Kidney (tissue), 14 donors: ENCODE results near the gene RPS19. TPM values are rescaled to one million over a fixed set of nuclear protein-coding genes. Genes with fewer than 3 reads are reported as not detected.

Experiments used
- DNase-seq, 5 donors: peaks; one replicate each; pipeline ENCODE4 v3.0.0-alpha.2; 2013 to 2020
- FAIRE-seq: peaks from 2 replicates; lab custom pipeline; 2012; peaks lifted over from hg19 to GRCh38; lab: Jason Lieb, UNC
- H3K27ac ChIP-seq, 2 donors: one replicate each; pipeline ENCODE4 v1.7.0; 2013; ENCODE audit warnings: low read depth in 2 of 2, low read length in 2 of 2, inconsistent platforms in 1 of 2
- H3K27me3 ChIP-seq: one replicate; pipeline ENCODE4 v1.7.1; 2013; ENCODE audit warnings: low read length, inconsistent platforms; ENCODE audit not compliant: control insufficient read depth, insufficient read depth
- H3K36me3 ChIP-seq, 3 donors: one replicate each; pipeline versions ENCODE4 v1.7.0 to v1.7.1; 2013; ENCODE audit warnings: low read length in 3 of 3, control low read depth in 1 of 3, inconsistent platforms in 1 of 3; ENCODE audit not compliant: insufficient read depth in 3 of 3, control insufficient read depth in 2 of 3
- H3K4me1 ChIP-seq, 3 donors: one replicate each; pipeline versions ENCODE4 v1.7.0 to v1.7.1; 2013; ENCODE audit warnings: low read length in 3 of 3, inconsistent platforms in 1 of 3, low read depth in 1 of 3; ENCODE audit not compliant: control insufficient read depth in 2 of 3, insufficient read depth in 2 of 3
- H3K4me3 ChIP-seq, 3 donors: one replicate each; pipeline versions ENCODE4 v1.7.0 to v1.8.1; 2013; ENCODE audit warnings: low read length in 3 of 3, control low read depth in 1 of 3, inconsistent platforms in 1 of 3
- H3K9ac ChIP-seq, 3 donors: one replicate each; pipeline versions ENCODE4 v1.7.0 to v1.7.1; 2013; ENCODE audit warnings: low read length in 3 of 3, control low read depth in 1 of 3, inconsistent platforms in 1 of 3
- H3K9me3 ChIP-seq, 3 donors: one replicate each; pipeline versions ENCODE4 v1.7.0 to v1.7.1; 2013; ENCODE audit warnings: low read length in 3 of 3, control low read depth in 1 of 3, inconsistent platforms in 1 of 3; ENCODE audit not compliant: control insufficient read depth in 2 of 3, insufficient read depth in 1 of 3
- intact Hi-C: fragments of 100-400 bp; cut with DNase I; formaldehyde crosslinking; loops from one replicate; pipeline ENCODE4 v1.11.1; 2022
- polyA plus RNA-seq: library from polyadenylated mRNA; stranded (reverse); fragments of 350-450 nt; fragmentation: Illumina TruSeq; extraction: RNeasy Lipid Tissue Mini Kit (QIAGEN cat#74804); gene quantifications from one replicate; pipeline ENCODE4 v1.2.3, GENCODE V29; 2014; ENCODE audit warnings: low read depth, low replicate concordance; ENCODE audit not compliant: insufficient read depth
- total RNA-seq: library from RNA; stranded (reverse); fragmentation: NEBNext Ultra II Directional; extraction: Animal tissue kit (Norgen Biotek cat#: 25700); gene quantifications from one replicate; pipeline ENCODE4 v1.2.1, GENCODE V29; 2021
- TF ChIP-seq, protein P1 (sequence below): IDR thresholded peaks from 3 replicates; pipeline ENCODE4 v1.5.1; 2012; ENCODE audit warnings: mild to moderate bottlenecking, moderate library complexity, borderline replicate concordance; ENCODE audit not compliant: insufficient read depth; ENCODE audit errors: extremely low read depth
- donor health status: control.
- donor health status: control.
- donor health status: control.
- donor health status: control.
- donor health status: control.
- donor health status: DM: yes; HTN: yes; CAD: no.
- donor health status: Normal renal cell carcinoma (clear cell type).

Gene RPS19
- total and polyA plus RNA-seq, 2 donors from 2014 or later, result 1,433 to 2,116 TPM

- DNase-seq (peak in 1 of 5 donors; percentile 29), FAIRE-seq (no peak)
- TF ChIP-seq, protein P1, sequence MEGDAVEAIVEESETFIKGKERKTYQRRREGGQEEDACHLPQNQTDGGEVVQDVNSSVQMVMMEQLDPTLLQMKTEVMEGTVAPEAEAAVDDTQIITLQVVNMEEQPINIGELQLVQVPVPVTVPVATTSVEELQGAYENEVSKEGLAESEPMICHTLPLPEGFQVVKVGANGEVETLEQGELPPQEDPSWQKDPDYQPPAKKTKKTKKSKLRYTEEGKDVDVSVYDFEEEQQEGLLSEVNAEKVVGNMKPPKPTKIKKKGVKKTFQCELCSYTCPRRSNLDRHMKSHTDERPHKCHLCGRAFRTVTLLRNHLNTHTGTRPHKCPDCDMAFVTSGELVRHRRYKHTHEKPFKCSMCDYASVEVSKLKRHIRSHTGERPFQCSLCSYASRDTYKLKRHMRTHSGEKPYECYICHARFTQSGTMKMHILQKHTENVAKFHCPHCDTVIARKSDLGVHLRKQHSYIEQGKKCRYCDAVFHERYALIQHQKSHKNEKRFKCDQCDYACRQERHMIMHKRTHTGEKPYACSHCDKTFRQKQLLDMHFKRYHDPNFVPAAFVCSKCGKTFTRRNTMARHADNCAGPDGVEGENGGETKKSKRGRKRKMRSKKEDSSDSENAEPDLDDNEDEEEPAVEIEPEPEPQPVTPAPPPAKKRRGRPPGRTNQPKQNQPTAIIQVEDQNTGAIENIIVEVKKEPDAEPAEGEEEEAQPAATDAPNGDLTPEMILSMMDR, result no peak
- Histone ChIP-seq H3K27ac (no peak overlapping the region), H3K9ac (no peak overlapping the region), H3K36me3 (peaks cover 17 to 34% (median 20%) of the 10 kb centered on the region in 3 donors), H3K9me3 (no peaks in the 10 kb centered on the region), H3K4me1 (peaks cover 2 to 22% (median 11%) of the 10 kb centered on the region in 3 donors), H3K27me3 (no peaks in the 10 kb centered on the region), H3K4me3 (no peak overlapping the region)
- intact Hi-C loops, result no loop called here
Observed at GRCh38 chr19:41862445-41862986, 2.5 kb downstream of the RPS19 start.

GRCh38 chr19:41863209-41863931, 3.3 kb downstream of the RPS19 start:
- H3K36me3 ChIP-seq, result peaks cover 17 to 40% (median 21%) of the 10 kb centered on the region in 3 donors
- intact Hi-C loops, result no loop called here
- H3K9ac ChIP-seq, result no peak overlapping the region
- H3K4me1 ChIP-seq, result peaks cover 2 to 22% (median 11%) of the 10 kb centered on the region in 3 donors
- H3K9me3 ChIP-seq, result no peaks in the 10 kb centered on the region
- DNase-seq (peak in 1 of 5 donors; percentile 26), FAIRE-seq (no peak)
- no peaks in the 10 kb centered on the region for H3K27me3 ChIP-seq
- TF ChIP-seq, protein P1, result no peak
- no peak overlapping the region for H3K4me3 ChIP-seq
- no peak overlapping the region for H3K27ac ChIP-seq

GRCh38 chr19:41864374-41864773, 4.3 kb downstream of the RPS19 start:
- peaks cover 2 to 22% (median 11%) of the 10 kb centered on the region in 3 donors for H3K4me1 ChIP-seq
- DNase-seq, result peak in 1 of 5 donors; percentile 32
- intact Hi-C loops, result no loop called here

More at GRCh38 chr19:41864374-41864773, 4.3 kb downstream of the RPS19 start:
- TF ChIP-seq, protein P1, result no peak
- FAIRE-seq, result no peak
- Histone ChIP-seq H3K4me3 (no peak overlapping the region), H3K27me3 (no peaks in the 10 kb centered on the region), H3K9me3 (no peaks in the 10 kb centered on the region), H3K36me3 (peaks cover 17 to 50% (median 23%) of the 10 kb centered on the region in 3 donors), H3K9ac (no peak overlapping the region), H3K27ac (no peak overlapping the region)
